ENCODE results near the gene SYT11.
"Not testable (repeated sequence)": the region's sequence is repeated elsewhere in the genome, so short reads cannot be mapped to it uniquely, and the experiment has no call there.

SYT11 gene

GRCh38 chr1:155900161-155900560 is 40.8 kb downstream of the SYT11 start:
- no peak for FAIRE-seq

GRCh38 chr1:155904261-155904660 is 44.9 kb downstream of the SYT11 start:
- no peak for FAIRE-seq

- no peak for FAIRE-seq
Observed at GRCh38 chr1:155909894-155910293, 50.5 kb downstream of the SYT11 start.

GRCh38 chr1:155910621-155911121 is 51.3 kb downstream of the SYT11 start:
- no peak for FAIRE-seq

- FAIRE-seq: no peak
Observed at GRCh38 chr1:155911156-155912055, 52.0 kb downstream of the SYT11 start, which contains the start of gene RIT1. Gene RIT1, minus strand, starts transcription at chr1:155911349. Its CDS starts 588 bp downstream, at chr1:155910761.

- no peak for FAIRE-seq
Observed at GRCh38 chr1:155912056-155912536, 52.7 kb downstream of the SYT11 start.

GRCh38 chr1:155913969-155914757 is 54.8 kb downstream of the SYT11 start:
- no peak for FAIRE-seq

- no peak for FAIRE-seq
Observed at GRCh38 chr1:155918660-155919059, 59.3 kb downstream of the SYT11 start.

- no peak for FAIRE-seq
Observed at GRCh38 chr1:155919801-155920200, 60.4 kb downstream of the SYT11 start.

- no peak for FAIRE-seq
Observed at GRCh38 chr1:155920717-155921116, 61.4 kb downstream of the SYT11 start.

- no peak for FAIRE-seq
Observed at GRCh38 chr1:155925506-155925905, 66.1 kb downstream of the SYT11 start.

- no peak for FAIRE-seq
Observed at GRCh38 chr1:155929057-155929456, 69.7 kb downstream of the SYT11 start.

GRCh38 chr1:155930725-155931124 is 71.4 kb downstream of the SYT11 start:
- FAIRE-seq: not testable (repeated sequence)

- FAIRE-seq: no peak
Observed at GRCh38 chr1:155931332-155932038, 72.1 kb downstream of the SYT11 start.

- no peak for FAIRE-seq
Observed at GRCh38 chr1:155932081-155932480, 72.7 kb downstream of the SYT11 start.

GRCh38 chr1:155932487-155932886 is 73.1 kb downstream of the SYT11 start:
- FAIRE-seq: no peak

- FAIRE-seq: no peak
Observed at GRCh38 chr1:155933591-155934096, 74.3 kb downstream of the SYT11 start.

- FAIRE-seq: peak; percentile 98
Observed at GRCh38 chr1:155934097-155934935, 74.9 kb downstream of the SYT11 start, which contains the start of gene KHDC4. Gene KHDC4, minus strand, starts transcription at chr1:155934413. Its CDS starts 40 bp downstream, at chr1:155934373.

Data from islet of Langerhans (tissue), 1 donor.